ENCODE data around the gene NCK2. TPM values are rescaled to one million over a fixed set of nuclear protein-coding genes. Genes with fewer than 3 reads are reported as not detected.
A peak's percentile ranks its signal among the peaks of the same experiment; 100 is the strongest.

Gene NCK2
- total RNA-seq, 1 donor from 2014 or later, result 42.3 TPM

DNA sequence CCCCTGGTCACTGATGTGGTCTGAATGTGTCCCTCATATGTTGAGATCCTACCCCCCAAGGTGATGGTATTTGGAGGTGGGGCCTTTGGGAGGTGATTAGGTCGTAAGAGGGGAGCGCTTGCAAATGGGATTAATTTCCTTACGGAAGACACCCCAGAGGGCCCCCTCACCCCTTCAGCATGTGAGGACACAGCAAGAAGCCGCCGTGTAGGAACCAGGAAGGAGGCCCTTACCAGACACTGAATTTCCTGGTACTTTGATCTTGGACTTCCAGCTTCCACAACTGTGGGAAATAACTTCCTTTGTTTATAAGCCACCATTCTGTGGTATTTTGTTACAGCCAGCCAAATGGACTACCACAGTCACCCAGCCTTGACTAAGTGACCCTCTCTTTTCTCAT, 35.9 kb downstream of the NCK2 start:
- Histone ChIP-seq H3K9ac (ENCODE audit: low read depth in 1 of 3, low read length in 3 of 3) (no peak overlapping the region), H3K27me3 (ENCODE audit: control insufficient read depth in 3 of 3, insufficient read depth in 3 of 3, low read length in 3 of 3) (no peaks in the 10 kb centered on the region), H3K36me3 (ENCODE audit: control insufficient read depth in 3 of 3, insufficient read depth in 3 of 3, low read length in 3 of 3) (no peaks in the 10 kb centered on the region), H3K27ac (ENCODE audit: low read depth, low read length) (no peak overlapping the region), H3K4me3 (ENCODE audit: low read length in 3 of 3) (no peak overlapping the region), H3K4me1 (ENCODE audit: control insufficient read depth in 3 of 3, insufficient read depth in 3 of 3, low read length in 3 of 3) (peaks cover 28 to 62% (median 42%) of the 10 kb centered on the region in 3 donors), H3K9me3 (ENCODE audit: control insufficient read depth in 3 of 3, low read length in 3 of 3) (no peaks in the 10 kb centered on the region)

DNA sequence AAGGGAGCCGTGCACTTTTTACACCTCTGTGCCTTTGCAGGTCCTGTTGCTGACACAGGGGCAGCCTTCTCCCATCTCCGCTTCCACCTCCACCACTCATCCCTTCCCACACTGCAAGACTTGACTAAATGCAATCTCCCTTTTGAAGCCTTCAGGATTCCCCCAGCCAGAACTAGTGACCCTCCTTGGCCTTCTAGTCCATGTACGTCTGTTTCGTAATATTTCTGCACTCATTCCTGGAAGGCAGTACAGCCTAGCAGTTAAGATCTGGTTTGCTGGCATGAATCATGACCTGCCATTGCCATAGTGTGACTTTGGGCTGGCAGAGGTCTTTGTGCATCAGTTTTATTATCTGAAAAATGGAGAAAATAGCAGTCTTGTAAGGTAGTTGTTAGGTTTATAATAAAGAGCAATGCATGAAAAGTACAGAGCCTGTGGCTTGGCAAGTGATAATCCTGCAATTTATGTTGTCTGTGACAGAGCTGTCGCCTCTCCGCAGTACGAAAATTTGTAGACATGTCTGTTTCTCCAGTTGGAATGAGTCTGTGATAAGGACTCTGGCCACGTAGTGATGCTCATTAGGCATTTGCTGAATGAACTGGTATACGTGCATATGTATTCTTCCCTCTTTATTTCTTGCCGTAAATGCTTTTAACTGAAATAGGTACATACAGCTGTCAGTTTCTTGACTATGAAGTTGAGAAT, 36.7 kb downstream of the NCK2 start:
- Histone ChIP-seq H3K36me3 (ENCODE audit: control insufficient read depth in 3 of 3, insufficient read depth in 3 of 3, low read length in 3 of 3) (no peaks in the 10 kb centered on the region), H3K9me3 (ENCODE audit: control insufficient read depth in 3 of 3, low read length in 3 of 3) (no peaks in the 10 kb centered on the region), H3K4me3 (ENCODE audit: low read length in 3 of 3) (no peak overlapping the region), H3K27me3 (ENCODE audit: control insufficient read depth in 3 of 3, insufficient read depth in 3 of 3, low read length in 3 of 3) (no peaks in the 10 kb centered on the region), H3K4me1 (ENCODE audit: control insufficient read depth in 3 of 3, insufficient read depth in 3 of 3, low read length in 3 of 3) (peaks cover 25 to 60% (median 37%) of the 10 kb centered on the region in 3 donors), H3K9ac (ENCODE audit: low read depth in 1 of 3, low read length in 3 of 3) (no peak overlapping the region), H3K27ac (ENCODE audit: low read depth, low read length) (no peak overlapping the region)

DNA sequence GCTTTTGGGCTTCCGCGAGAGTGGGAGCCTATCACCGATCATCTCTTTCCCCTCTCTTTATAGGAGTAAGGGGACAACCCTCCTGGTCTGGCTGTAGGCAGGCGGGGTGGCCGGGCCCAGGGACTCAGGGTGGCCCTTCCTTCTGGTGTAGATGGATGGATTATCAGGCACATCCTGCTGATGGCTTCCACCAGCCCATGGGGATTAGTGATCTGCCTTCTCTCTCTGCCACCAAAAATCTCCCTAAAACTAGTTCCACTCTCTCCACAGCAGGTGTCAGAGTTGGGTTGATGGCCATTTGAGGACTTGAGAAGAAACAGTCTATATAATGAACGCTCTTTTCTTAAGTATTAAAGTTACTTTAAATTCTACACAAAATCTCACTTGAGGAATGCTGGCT, 37.4 kb downstream of the NCK2 start:
- Histone ChIP-seq H3K9me3 (ENCODE audit: control insufficient read depth in 3 of 3, low read length in 3 of 3) (no peaks in the 10 kb centered on the region), H3K4me1 (ENCODE audit: control insufficient read depth in 3 of 3, insufficient read depth in 3 of 3, low read length in 3 of 3) (peaks cover 25 to 59% (median 37%) of the 10 kb centered on the region in 3 donors), H3K27ac (ENCODE audit: low read depth, low read length) (no peak overlapping the region), H3K9ac (ENCODE audit: low read depth in 1 of 3, low read length in 3 of 3) (no peak overlapping the region), H3K4me3 (ENCODE audit: low read length in 3 of 3) (no peak overlapping the region), H3K36me3 (ENCODE audit: control insufficient read depth in 3 of 3, insufficient read depth in 3 of 3, low read length in 3 of 3) (no peaks in the 10 kb centered on the region), H3K27me3 (ENCODE audit: control insufficient read depth in 3 of 3, insufficient read depth in 3 of 3, low read length in 3 of 3) (no peaks in the 10 kb centered on the region)

DNA sequence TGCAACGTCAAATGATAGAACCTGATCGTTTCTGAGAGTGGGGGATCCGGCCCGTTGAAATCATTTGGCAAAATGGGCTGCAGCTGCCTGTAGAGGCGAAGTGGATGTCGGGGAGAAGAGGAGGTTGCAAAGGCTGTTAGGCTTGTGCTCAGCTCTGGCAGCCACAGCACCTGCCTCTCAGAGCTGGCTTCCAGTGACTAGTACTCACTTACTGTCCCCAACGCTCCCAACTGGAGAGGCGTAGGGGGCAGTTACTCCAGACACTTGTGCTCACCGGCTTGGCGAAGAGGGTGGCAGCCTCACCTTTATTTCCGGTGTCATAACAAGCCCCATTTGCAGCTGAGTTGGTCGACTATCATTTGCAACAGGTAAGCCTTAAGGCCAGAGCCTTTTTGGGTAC, 37.9 kb downstream of the NCK2 start:
- Histone ChIP-seq H3K36me3 (ENCODE audit: control insufficient read depth in 3 of 3, insufficient read depth in 3 of 3, low read length in 3 of 3) (no peaks in the 10 kb centered on the region), H3K27ac (ENCODE audit: low read depth, low read length) (no peak overlapping the region), H3K4me1 (ENCODE audit: control insufficient read depth in 3 of 3, insufficient read depth in 3 of 3, low read length in 3 of 3) (peaks cover 25 to 58% (median 34%) of the 10 kb centered on the region in 3 donors), H3K27me3 (ENCODE audit: control insufficient read depth in 3 of 3, insufficient read depth in 3 of 3, low read length in 3 of 3) (no peaks in the 10 kb centered on the region), H3K9me3 (ENCODE audit: control insufficient read depth in 3 of 3, low read length in 3 of 3) (no peaks in the 10 kb centered on the region), H3K4me3 (ENCODE audit: low read length in 3 of 3) (no peak overlapping the region), H3K9ac (ENCODE audit: low read depth in 1 of 3, low read length in 3 of 3) (no peak overlapping the region)

DNA sequence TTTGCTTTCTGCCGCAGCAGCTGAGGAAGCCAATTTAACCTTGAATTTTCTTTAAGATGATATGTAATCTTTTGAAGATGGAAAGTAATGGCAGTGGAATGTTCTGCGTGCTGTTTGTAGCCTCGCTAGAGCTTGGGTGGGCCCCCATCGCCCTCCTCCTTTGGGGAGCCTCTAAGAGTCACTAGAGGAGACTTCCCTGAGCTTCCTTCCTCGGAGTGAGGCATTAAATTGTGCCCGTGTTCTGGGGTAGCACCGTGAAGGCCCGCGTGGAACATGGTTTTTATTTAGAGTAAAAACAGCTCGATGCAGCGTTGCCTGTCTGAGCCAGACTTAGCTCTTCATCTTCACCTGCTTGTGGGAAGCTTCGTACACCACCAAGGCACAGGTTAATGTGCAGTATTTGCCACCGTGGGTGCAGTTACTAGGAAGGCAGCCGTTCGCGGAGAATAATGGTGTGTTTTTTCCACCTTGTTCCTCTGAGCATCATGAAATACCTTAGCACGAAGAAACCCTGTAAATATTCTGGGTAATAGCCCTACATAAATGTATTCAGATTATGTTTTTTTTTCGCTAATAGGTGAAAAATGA, 38.5 kb downstream of the NCK2 start:
- no peaks in the 10 kb centered on the region for H3K27me3 ChIP-seq (ENCODE audit: control insufficient read depth in 3 of 3, insufficient read depth in 3 of 3, low read length in 3 of 3)
- H3K4me3 ChIP-seq (ENCODE audit: low read length in 3 of 3), result no peak overlapping the region
- H3K9ac ChIP-seq (ENCODE audit: low read depth in 1 of 3, low read length in 3 of 3), result no peak overlapping the region
- H3K36me3 ChIP-seq (ENCODE audit: control insufficient read depth in 3 of 3, insufficient read depth in 3 of 3, low read length in 3 of 3), result no peaks in the 10 kb centered on the region
- H3K9me3 ChIP-seq (ENCODE audit: control insufficient read depth in 3 of 3, low read length in 3 of 3), result no peaks in the 10 kb centered on the region
- no peak overlapping the region for H3K27ac ChIP-seq (ENCODE audit: low read depth, low read length)
- H3K4me1 ChIP-seq (ENCODE audit: control insufficient read depth in 3 of 3, insufficient read depth in 3 of 3, low read length in 3 of 3), result peaks cover 22 to 55% (median 30%) of the 10 kb centered on the region in 3 donors

DNA sequence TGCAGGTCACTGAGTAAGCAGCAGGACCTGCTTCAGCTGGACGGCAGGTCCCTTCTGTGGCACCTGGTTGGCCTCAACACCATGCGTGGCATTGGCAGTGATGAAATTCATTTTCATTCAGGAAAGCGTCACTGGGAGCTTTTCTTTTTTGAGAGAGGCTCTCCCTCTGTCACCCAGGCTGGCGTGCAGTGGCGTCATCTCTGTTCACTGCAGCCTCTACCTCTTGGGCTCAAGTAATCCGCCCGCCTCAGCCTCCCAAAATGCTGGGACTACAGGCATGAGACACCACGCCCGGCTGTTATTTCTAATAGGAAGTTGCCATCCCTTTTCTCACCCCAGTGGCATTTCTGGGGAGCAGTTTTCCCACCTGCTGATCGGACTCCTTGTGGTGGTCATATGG, 39.3 kb downstream of the NCK2 start:
- Histone ChIP-seq H3K9me3 (ENCODE audit: control insufficient read depth in 3 of 3, low read length in 3 of 3) (no peaks in the 10 kb centered on the region), H3K27ac (ENCODE audit: low read depth, low read length) (no peak overlapping the region), H3K4me1 (ENCODE audit: control insufficient read depth in 3 of 3, insufficient read depth in 3 of 3, low read length in 3 of 3) (peaks cover 19 to 54% (median 28%) of the 10 kb centered on the region in 3 donors), H3K36me3 (ENCODE audit: control insufficient read depth in 3 of 3, insufficient read depth in 3 of 3, low read length in 3 of 3) (no peaks in the 10 kb centered on the region), H3K4me3 (ENCODE audit: low read length in 3 of 3) (no peak overlapping the region), H3K27me3 (ENCODE audit: control insufficient read depth in 3 of 3, insufficient read depth in 3 of 3, low read length in 3 of 3) (no peaks in the 10 kb centered on the region), H3K9ac (ENCODE audit: low read depth in 1 of 3, low read length in 3 of 3) (no peak overlapping the region)

DNA sequence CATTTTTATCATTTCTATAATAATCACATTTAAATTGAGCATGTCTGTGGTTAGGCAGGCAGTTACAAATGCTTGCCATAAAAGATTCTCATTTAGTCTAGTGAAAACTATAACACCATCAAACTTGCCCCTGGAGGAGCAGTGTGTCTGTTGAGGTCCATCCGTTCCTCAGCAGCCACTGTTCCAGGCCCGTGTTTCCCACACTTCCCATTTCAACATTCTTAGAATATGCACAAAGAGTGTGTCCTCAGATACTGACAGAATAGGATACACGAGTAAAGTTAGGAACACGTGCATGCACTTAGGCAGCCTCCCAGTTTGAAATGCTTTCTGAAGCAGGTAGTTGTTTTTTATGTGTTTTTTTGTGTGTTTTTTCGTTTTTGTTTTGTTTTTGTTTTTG, 39.9 kb downstream of the NCK2 start:
- H3K27me3 ChIP-seq (ENCODE audit: control insufficient read depth in 3 of 3, insufficient read depth in 3 of 3, low read length in 3 of 3), result no peaks in the 10 kb centered on the region
- no peaks in the 10 kb centered on the region for H3K36me3 ChIP-seq (ENCODE audit: control insufficient read depth in 3 of 3, insufficient read depth in 3 of 3, low read length in 3 of 3)
- no peak overlapping the region for H3K9ac ChIP-seq (ENCODE audit: low read depth in 1 of 3, low read length in 3 of 3)
- H3K9me3 ChIP-seq (ENCODE audit: control insufficient read depth in 3 of 3, low read length in 3 of 3), result no peaks in the 10 kb centered on the region
- H3K27ac ChIP-seq (ENCODE audit: low read depth, low read length), result no peak overlapping the region
- no peak overlapping the region for H3K4me3 ChIP-seq (ENCODE audit: low read length in 3 of 3)
- H3K4me1 ChIP-seq (ENCODE audit: control insufficient read depth in 3 of 3, insufficient read depth in 3 of 3, low read length in 3 of 3), result peaks cover 23 to 61% (median 27%) of the 10 kb centered on the region in 3 donors

DNA sequence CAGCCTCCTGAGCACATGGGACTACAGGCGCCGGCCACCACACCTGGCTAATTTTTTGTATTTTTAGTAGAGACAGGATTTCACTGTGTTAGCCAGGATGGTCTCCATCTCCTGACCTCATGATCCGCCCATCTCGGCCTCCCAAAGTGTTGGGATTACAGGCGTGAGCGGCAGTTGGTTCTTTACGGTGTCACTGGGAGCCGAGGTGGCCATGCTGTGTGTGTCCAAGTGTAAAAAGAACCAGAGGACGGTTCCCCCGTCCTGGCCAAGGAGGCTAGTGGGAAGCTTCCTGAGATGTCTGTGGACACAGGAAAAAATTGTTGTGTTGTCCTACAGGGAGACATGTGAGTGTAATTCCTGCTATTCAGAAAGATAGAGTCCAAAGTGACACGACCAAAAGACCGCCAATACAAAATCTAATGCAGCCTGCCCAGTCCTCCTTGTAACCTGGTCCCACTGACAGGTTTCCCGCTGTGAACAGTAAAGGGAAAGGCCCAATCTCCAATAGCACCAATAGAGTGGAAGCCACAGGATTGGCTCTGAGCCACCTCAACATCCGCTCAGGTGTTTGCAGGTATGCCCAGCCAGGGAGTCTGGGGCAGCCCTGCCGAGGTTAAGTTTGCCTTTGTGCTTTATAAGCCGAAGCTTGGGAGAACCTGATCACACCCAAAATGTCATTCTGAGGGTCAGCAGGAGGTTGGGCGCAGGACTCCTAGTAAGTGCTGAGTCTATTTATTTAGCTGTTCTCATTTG, 40.6 kb downstream of the NCK2 start:
- H3K4me1 ChIP-seq (ENCODE audit: control insufficient read depth in 3 of 3, insufficient read depth in 3 of 3, low read length in 3 of 3), result peaks cover 28 to 67% (median 34%) of the 10 kb centered on the region in 3 donors
- H3K4me3 ChIP-seq (ENCODE audit: low read length in 3 of 3), result no peak overlapping the region
- H3K9me3 ChIP-seq (ENCODE audit: control insufficient read depth in 3 of 3, low read length in 3 of 3), result no peaks in the 10 kb centered on the region
- H3K36me3 ChIP-seq (ENCODE audit: control insufficient read depth in 3 of 3, insufficient read depth in 3 of 3, low read length in 3 of 3), result no peaks in the 10 kb centered on the region
- no peak overlapping the region for H3K27ac ChIP-seq (ENCODE audit: low read depth, low read length)
- H3K9ac ChIP-seq (ENCODE audit: low read depth in 1 of 3, low read length in 3 of 3), result no peak overlapping the region
- no peaks in the 10 kb centered on the region for H3K27me3 ChIP-seq (ENCODE audit: control insufficient read depth in 3 of 3, insufficient read depth in 3 of 3, low read length in 3 of 3)

DNA sequence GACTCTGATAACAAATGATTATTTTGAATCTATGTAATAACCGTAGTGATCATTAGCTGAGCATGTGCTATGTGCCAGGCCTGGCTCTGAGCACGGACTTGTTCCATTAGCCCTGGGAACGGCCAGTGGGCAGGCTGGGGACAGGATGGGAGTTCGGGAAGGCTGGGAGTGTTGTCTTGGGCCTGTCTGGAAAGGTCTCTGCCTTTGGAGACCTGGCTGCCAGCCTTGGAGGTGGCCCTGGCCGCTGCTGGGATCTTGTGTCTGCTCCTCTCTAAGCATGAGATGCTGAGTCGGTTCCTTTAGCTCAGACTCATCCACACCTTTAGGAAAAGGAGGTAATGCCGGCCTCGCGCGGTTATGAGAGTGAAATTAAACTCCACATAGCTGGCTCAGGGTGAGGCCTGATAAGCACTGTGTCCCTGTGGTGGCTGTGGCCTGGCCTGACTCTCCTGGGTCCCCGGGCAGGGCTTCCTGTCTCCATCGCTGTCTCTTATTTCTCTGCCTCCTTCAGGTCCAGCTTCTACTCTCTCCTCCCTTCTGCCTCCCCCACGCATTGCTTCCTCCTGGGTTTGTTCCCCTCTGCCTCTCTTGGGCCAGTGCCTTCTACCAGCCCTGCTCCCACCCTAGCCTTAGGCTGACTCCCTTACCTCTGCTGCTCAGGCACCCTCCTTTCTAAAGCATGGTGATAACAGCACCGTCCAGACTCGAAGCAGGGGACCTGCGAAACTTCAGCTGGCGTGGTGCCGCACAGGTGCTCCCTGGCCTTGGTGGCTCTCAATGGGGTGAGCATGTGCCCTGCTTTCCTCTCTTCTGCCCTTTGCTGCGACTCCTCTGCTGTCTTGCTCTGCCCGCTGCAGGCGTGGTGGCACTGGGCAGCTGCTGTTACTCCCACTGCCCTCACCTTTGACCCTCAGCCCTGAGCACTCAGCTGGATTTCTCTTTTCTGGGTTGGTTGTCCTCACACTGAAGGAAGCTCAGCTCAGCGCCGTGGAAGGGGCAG, 41.8 kb downstream of the NCK2 start:
- H3K9me3 ChIP-seq (ENCODE audit: control insufficient read depth in 3 of 3, low read length in 3 of 3), result no peaks in the 10 kb centered on the region
- H3K27me3 ChIP-seq (ENCODE audit: control insufficient read depth in 3 of 3, insufficient read depth in 3 of 3, low read length in 3 of 3), result no peaks in the 10 kb centered on the region
- no peak overlapping the region for H3K4me3 ChIP-seq (ENCODE audit: low read length in 3 of 3)
- peak overlapping the region; percentile 34 for H3K27ac ChIP-seq (ENCODE audit: low read depth, low read length)
- H3K4me1 ChIP-seq (ENCODE audit: control insufficient read depth in 3 of 3, insufficient read depth in 3 of 3, low read length in 3 of 3), result peaks cover 36 to 70% (median 46%) of the 10 kb centered on the region in 3 donors
- H3K9ac ChIP-seq (ENCODE audit: low read depth in 1 of 3, low read length in 3 of 3), result peak overlapping the region in 1 of 3 donors; percentile 25
- H3K36me3 ChIP-seq (ENCODE audit: control insufficient read depth in 3 of 3, insufficient read depth in 3 of 3, low read length in 3 of 3), result no peaks in the 10 kb centered on the region
